LoVo (cell line): ENCODE results near the gene LRRC46.

ENCODE experiments used
- DNase-seq: peaks from one replicate; pipeline ENCODE4 v3.0.0-alpha.2; 2016; ENCODE audit warnings: low spot score

Gene LRRC46

GRCh38 chr17:47831003-47831933, at the start of gene LRRC46, which contains the start of gene MRPL10:
LRRC46 (plus strand) TSS chr17:47831670; CDS start chr17:47831990, 320 bp downstream.
MRPL10 (minus strand) TSS chr17:47831541; CDS start chr17:47831511, 30 bp downstream.
- peak; percentile 97 for DNase-seq

GRCh38 chr17:47785538-47786123, 45.8 kb upstream of the LRRC46 start:
- no peak for DNase-seq

GRCh38 chr17:47789611-47790561, 41.6 kb upstream of the LRRC46 start:
- no peak for DNase-seq

GRCh38 chr17:47791025-47791424, 40.4 kb upstream of the LRRC46 start:
- DNase-seq = no peak

GRCh38 chr17:47792457-47792856, 39.0 kb upstream of the LRRC46 start:
- no peak for DNase-seq

GRCh38 chr17:47792979-47793378, 38.5 kb upstream of the LRRC46 start:
- no peak for DNase-seq

GRCh38 chr17:47797797-47798196, 33.7 kb upstream of the LRRC46 start:
- no peak for DNase-seq

- no peak for DNase-seq
Observed at GRCh38 chr17:47800686-47801085, 30.8 kb upstream of the LRRC46 start.

- no peak for DNase-seq
Observed at GRCh38 chr17:47801176-47801765, 30.2 kb upstream of the LRRC46 start.

- no peak for DNase-seq
Observed at GRCh38 chr17:47801906-47802305, 29.6 kb upstream of the LRRC46 start.

GRCh38 chr17:47802341-47803022, 29.0 kb upstream of the LRRC46 start:
- peak; percentile 53 for DNase-seq

GRCh38 chr17:47803201-47803600, 28.3 kb upstream of the LRRC46 start:
- no peak for DNase-seq

GRCh38 chr17:47803751-47804150, 27.7 kb upstream of the LRRC46 start:
- DNase-seq = no peak

GRCh38 chr17:47804461-47804860, 27.0 kb upstream of the LRRC46 start:
- no peak for DNase-seq

- DNase-seq = no peak
Observed at GRCh38 chr17:47806026-47806912, 25.2 kb upstream of the LRRC46 start.

GRCh38 chr17:47806913-47807255, 24.6 kb upstream of the LRRC46 start:
- no peak for DNase-seq

GRCh38 chr17:47807421-47807820, 24.0 kb upstream of the LRRC46 start:
- no peak for DNase-seq

- no peak for DNase-seq
Observed at GRCh38 chr17:47808036-47808829, 23.2 kb upstream of the LRRC46 start.

GRCh38 chr17:47808830-47809480, 22.5 kb upstream of the LRRC46 start:
- DNase-seq = no peak
